ENCODE data around the gene TFF2. TPM values are rescaled to one million over a fixed set of nuclear protein-coding genes. Genes with fewer than 3 reads are reported as not detected.
A peak's percentile ranks its signal among the peaks of the same experiment; 100 is the strongest.

TFF2 gene
- total and polyA plus RNA-seq, 2 experiments from 2014 or later, result not detected

DNA sequence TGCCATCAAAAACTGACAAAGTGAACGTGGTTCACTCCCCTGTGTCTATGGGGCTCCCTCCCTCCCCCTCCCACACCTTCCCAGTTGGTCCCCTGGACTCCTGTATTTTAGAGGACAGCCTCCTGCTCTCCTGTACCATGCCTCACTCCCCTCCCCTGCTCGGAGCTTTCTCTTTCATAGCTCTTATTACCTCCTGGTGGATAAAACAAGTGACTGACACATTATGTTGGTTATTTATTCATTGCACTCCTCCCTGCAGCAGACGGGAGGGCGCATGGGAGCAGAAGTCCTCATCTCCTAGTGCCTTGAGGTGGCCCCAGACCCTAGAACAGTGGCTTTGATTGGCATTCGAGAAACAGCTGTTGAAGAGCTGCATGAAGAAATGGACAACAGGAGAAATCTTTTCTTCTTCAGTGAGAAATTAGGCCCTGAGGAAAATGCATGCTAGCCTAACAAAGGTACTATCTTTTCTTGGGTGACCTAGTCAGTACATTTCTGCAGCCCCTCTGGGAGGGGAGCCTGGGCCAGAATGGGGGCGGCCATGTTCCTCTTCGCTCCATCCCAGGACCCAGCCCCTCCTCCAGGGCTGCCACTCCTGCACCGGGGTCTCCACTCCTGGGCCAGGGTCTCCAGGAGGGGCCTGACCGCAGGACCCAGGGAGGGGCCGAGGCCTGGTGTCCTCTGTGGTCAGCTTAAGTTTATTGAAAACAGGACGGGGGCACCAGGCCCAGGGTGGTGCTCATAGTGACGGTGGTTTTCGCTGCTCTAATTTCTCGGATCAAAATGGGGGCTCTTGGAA lies 16.8 kb upstream of the TFF2 start:
- no peaks in the 10 kb centered on the region for H3K9me3 ChIP-seq (ENCODE audit: low read depth)
- H3K9me2 ChIP-seq (ENCODE audit: insufficient read depth), result no peaks in the 10 kb centered on the region
- in situ Hi-C loops (cut with MboI), result no loop called here
- no peaks in the 10 kb centered on the region for H3K36me3 ChIP-seq (ENCODE audit: low read depth)
- no peaks in the 10 kb centered on the region for H3F3A ChIP-seq (ENCODE audit: insufficient read depth)
- DNase-seq, result no peak
- 51 to 56% methylated on average over 13 to 14 of the region's 14 CpGs for WGBS, 2 experiments (ENCODE audit: low coverage in 1 of 2, low lambda C conversion rate in 2 of 2, missing lambda C conversion rate in 2 of 2)
- H3K4me2 ChIP-seq (ENCODE audit: unreplicated experiment), result no peak overlapping the region
- no peaks in the 10 kb centered on the region for H3K4me1 ChIP-seq (ENCODE audit: insufficient read depth)
- no peaks in the 10 kb centered on the region for H3K27me3 ChIP-seq (replicated peaks; ENCODE audit: insufficient read depth)
- H3K79me2 ChIP-seq (ENCODE audit: insufficient read depth), result no peaks in the 10 kb centered on the region
- no peaks in the 10 kb centered on the region for H4K20me1 ChIP-seq (ENCODE audit: insufficient read depth)
- no peak overlapping the region for H3K9ac ChIP-seq
- no peak overlapping the region for H2AFZ ChIP-seq
- TF ChIP-seq EZH2phosphoT487 (IDR thresholded peaks at IDR 0.05; ENCODE audit: insufficient read depth, low read depth) (no peak), EZH2 (IDR thresholded peaks at IDR 0.05; ENCODE audit: insufficient read depth, poor library complexity, severe bottlenecking) (no peak)
- no peak overlapping the region for H3K4me3 ChIP-seq
- H3K27ac ChIP-seq, result no peak overlapping the region

DNA sequence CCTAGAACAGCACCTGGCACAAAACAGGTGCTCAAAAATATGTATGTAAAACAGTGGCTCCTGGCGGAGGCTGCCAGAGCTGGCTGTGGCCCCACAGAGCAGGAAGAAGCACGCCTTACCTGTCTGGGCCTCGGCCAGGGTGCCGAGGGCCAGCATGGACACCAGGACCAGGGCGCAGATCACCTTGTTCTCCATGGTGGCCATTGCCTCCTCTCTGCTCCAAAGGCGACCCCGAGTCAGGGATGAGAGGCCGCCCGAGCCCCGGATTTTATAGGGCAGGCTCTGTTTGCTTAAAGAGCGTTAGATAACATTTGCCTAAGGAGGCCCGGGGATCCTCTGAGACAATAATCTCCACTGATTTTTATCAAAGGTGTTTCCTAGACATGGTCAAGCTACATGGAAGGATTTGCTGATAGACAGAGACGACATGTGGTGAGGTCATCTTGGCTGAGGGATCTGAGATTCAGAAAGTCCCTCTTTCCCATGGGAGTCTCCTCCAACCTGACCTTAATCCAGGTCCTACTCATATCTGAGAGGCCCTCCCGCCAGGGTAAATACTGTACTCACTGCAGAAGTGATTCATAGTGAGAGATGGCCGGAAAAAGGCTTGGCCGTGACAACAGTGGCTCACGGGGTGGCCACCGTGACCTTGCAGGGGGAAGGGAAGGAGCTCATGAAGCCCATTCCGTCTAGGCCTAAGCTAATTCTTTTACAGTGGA lies 15.7 kb upstream of the TFF2 start, which contains the start of gene TFF1:
Gene TFF1 (minus strand): TSS at position 244 of the 719 bp plus-strand sequence. CDS start 40 bp downstream, at position 204.
- Histone ChIP-seq H3K4me3 (no peak within 1 kb of the TSS), H3K27me3 (replicated peaks; ENCODE audit: insufficient read depth) (no peaks in the 10 kb centered on the region), H3K9me2 (ENCODE audit: insufficient read depth) (no peaks in the 10 kb centered on the region), H2AFZ (no peak within 1 kb of the TSS), H3K9ac (no peak within 1 kb of the TSS), H3K4me2 (ENCODE audit: unreplicated experiment) (no peak within 1 kb of the TSS), H3K36me3 (ENCODE audit: low read depth) (no peaks in the 10 kb centered on the region), H4K20me1 (ENCODE audit: insufficient read depth) (no peaks in the 10 kb centered on the region), H3K4me1 (ENCODE audit: insufficient read depth) (no peaks in the 10 kb centered on the region), H3K27ac (no peak within 1 kb of the TSS), H3F3A (ENCODE audit: insufficient read depth) (no peaks in the 10 kb centered on the region), H3K79me2 (ENCODE audit: insufficient read depth) (no peaks in the 10 kb centered on the region), H3K9me3 (ENCODE audit: low read depth) (no peaks in the 10 kb centered on the region)
- in situ Hi-C loops (cut with MboI), result no loop called here
- TF ChIP-seq EZH2 (IDR thresholded peaks at IDR 0.05; ENCODE audit: insufficient read depth, poor library complexity, severe bottlenecking) (no peak), EZH2phosphoT487 (IDR thresholded peaks at IDR 0.05; ENCODE audit: insufficient read depth, low read depth) (no peak)
- WGBS, 2 experiments (ENCODE audit: low coverage in 1 of 2, low lambda C conversion rate in 2 of 2, missing lambda C conversion rate in 2 of 2), result 65 to 69% methylated on average over 19 of the region's 19 CpGs
- peak; percentile 7 for DNase-seq

GRCh38 chr21:42365770-42366169 lies 15.0 kb upstream of the TFF2 start:
- H3K27me3 ChIP-seq (replicated peaks; ENCODE audit: insufficient read depth), result 0 out of 2 replicates have a peak, but pooled peaks cover 2% of the 10 kb centered on the region
- no peak overlapping the region for H3K4me3 ChIP-seq
- H4K20me1 ChIP-seq (ENCODE audit: insufficient read depth), result no peaks in the 10 kb centered on the region
- H3K4me2 ChIP-seq (ENCODE audit: unreplicated experiment), result no peak overlapping the region
- no peaks in the 10 kb centered on the region for H3F3A ChIP-seq (ENCODE audit: insufficient read depth)
- 38 to 42% methylated on average over 6 of the region's 6 CpGs for WGBS, 2 experiments (ENCODE audit: low coverage in 1 of 2, low lambda C conversion rate in 2 of 2, missing lambda C conversion rate in 2 of 2)
- no peak overlapping the region for H2AFZ ChIP-seq
- H3K9ac ChIP-seq, result no peak overlapping the region
- in situ Hi-C loops (cut with MboI), result no loop called here
- no peaks in the 10 kb centered on the region for H3K9me2 ChIP-seq (ENCODE audit: insufficient read depth)
- TF ChIP-seq EZH2phosphoT487 (IDR thresholded peaks at IDR 0.05; ENCODE audit: insufficient read depth, low read depth) (no peak), EZH2 (IDR thresholded peaks at IDR 0.05; ENCODE audit: insufficient read depth, poor library complexity, severe bottlenecking) (no peak)
- H3K79me2 ChIP-seq (ENCODE audit: insufficient read depth), result no peaks in the 10 kb centered on the region
- no peak for DNase-seq
- H3K27ac ChIP-seq, result no peak overlapping the region
- H3K4me1 ChIP-seq (ENCODE audit: insufficient read depth), result no peaks in the 10 kb centered on the region
- no peaks in the 10 kb centered on the region for H3K9me3 ChIP-seq (ENCODE audit: low read depth)
- H3K36me3 ChIP-seq (ENCODE audit: low read depth), result no peaks in the 10 kb centered on the region

- H3K9me2 ChIP-seq (ENCODE audit: insufficient read depth), result no peaks in the 10 kb centered on the region
- H3K9me3 ChIP-seq (ENCODE audit: low read depth), result no peaks in the 10 kb centered on the region
- no peaks in the 10 kb centered on the region for H3K79me2 ChIP-seq (ENCODE audit: insufficient read depth)
- H2AFZ ChIP-seq, result no peak overlapping the region
- WGBS, 2 experiments (ENCODE audit: low coverage in 1 of 2, low lambda C conversion rate in 2 of 2, missing lambda C conversion rate in 2 of 2), result 48 to 51% methylated on average over 13 of the region's 13 CpGs
- no peak overlapping the region for H3K4me2 ChIP-seq (ENCODE audit: unreplicated experiment)
- no peak for DNase-seq
- no peaks in the 10 kb centered on the region for H4K20me1 ChIP-seq (ENCODE audit: insufficient read depth)
- no peak overlapping the region for H3K27ac ChIP-seq
- H3K4me3 ChIP-seq, result no peak overlapping the region
- no peak overlapping the region for H3K9ac ChIP-seq
- TF ChIP-seq EZH2phosphoT487 (IDR thresholded peaks at IDR 0.05; ENCODE audit: insufficient read depth, low read depth) (no peak), EZH2 (IDR thresholded peaks at IDR 0.05; ENCODE audit: insufficient read depth, poor library complexity, severe bottlenecking) (no peak)
- in situ Hi-C loops (cut with MboI), result no loop called here
- no peaks in the 10 kb centered on the region for H3F3A ChIP-seq (ENCODE audit: insufficient read depth)
- H3K27me3 ChIP-seq (replicated peaks; ENCODE audit: insufficient read depth), result 0 out of 2 replicates have a peak, but pooled peaks cover 2% of the 10 kb centered on the region
- no peaks in the 10 kb centered on the region for H3K36me3 ChIP-seq (ENCODE audit: low read depth)
- H3K4me1 ChIP-seq (ENCODE audit: insufficient read depth), result no peaks in the 10 kb centered on the region
These were observed 13.6 kb upstream of the TFF2 start for GRCh38 chr21:42364304-42364865.

Measured in GM23248 (cell line).